ENCODE measurements around the gene TLK2.

The TLK2 gene

DNA sequence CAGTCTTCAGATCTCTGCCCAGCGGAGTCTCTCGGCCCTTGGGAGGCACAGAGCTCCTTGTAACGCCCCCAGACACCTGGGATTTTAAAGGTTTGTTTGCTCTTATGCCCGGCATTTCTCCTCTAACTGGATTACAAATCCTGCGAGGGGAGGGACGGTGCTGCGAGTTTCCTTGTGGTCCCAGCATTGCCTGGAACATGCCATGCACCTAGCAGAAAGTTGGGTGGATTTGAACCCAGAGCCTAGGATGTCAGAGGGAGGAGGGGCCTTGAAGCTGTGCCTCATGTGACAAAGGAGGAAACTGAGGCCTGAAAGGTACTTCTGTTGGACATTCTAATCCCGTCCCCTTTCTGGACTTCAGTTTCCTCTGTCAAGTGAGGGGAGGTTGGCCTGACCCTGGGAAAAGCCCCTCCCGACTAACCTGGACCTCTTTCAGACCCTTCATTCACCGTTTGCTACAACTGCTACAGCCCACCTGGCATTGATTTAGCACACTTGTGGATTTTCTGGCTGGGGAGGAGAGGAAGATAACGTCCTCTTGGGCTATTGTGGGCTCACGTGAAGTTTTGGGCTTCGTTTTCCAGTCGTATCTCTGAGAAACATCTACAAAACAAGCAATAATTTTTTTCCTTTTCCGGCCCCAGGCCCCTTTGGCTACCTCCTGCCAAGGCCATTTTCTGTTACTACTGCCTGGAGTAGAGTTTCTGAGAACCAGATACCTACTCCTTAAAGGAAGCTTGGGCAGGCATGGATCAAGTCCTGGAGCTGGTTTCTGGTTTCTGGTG is 179.7 kb downstream of the TLK2 start:
- DNase-seq = no peak

DNA sequence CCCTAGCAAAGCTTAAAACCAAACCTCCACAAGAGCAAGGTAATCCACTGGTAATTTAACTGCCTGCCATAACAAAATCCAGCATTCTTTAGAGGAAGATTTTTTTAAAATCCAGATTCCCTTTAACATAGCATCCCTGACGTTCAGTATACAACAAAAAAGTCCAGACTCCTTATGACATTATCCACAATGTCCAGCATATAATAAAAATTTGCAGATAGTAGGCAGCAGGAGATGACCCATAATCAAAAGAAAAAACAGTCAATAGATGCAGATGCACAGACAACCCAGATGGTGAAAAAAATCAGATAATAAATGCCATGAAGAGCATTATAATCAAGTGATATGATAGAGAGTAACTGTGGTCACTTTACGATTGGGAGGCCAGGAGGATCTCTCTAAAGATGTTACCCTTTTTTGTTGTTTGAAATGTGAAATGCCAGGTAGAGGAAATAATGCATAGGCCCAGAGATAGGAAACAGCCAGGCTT is 182.0 kb downstream of the TLK2 start:
- no peak for DNase-seq

DNA sequence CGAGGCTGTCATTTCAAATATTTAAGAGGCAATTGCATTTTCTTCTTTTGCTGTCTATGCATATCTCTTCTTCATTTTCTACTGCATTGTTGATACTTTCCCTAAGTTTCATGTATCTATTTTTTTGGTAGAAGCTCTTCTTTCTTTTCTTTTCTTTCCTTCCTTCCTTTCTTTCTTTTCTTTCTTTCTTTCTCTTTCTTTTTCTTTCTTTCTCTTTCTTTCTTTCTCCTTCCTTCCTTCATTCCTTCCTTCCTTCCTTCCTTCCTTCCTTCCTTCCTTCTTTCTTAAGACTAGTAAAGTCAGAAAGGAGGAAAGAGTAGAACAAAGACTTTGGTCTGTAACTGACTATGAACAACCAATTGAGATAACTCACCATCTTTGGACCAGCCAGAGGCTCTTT is 182.7 kb downstream of the TLK2 start:
- DNase-seq = no peak

DNA sequence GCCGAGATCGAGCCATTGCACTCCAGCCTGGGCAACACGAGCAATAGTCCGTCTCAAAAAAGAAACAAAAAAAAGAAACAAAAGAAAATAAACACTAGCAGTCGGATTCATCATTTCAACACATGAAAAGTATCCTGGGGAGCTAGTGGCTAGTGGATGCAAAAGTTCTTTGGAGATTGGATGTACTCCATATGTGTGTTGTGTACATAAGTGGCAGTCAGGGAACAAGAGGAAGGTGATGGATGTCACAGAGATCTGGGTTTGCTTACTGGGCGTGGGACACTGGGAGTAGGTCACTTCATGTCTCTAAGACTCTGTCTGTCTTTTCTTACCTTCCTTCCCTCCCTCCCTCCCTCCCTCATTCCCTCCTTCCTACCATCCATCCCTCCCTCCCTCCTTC is 184.2 kb downstream of the TLK2 start:
- DNase-seq = no peak

Data from NCI-H446 (cell line).